H1 (cell line): ENCODE measurements around the gene BSG. TPM values are rescaled to one million over a fixed set of nuclear protein-coding genes. Genes with fewer than 3 reads are reported as not detected.

Experiments used
- SRF ChIP-seq: IDR thresholded peaks from 2 replicates; pipeline ENCODE4 v1.6.1; 2011; ENCODE audit warnings: mild to moderate bottlenecking, low read depth, low read length, moderate library complexity
- polyA plus RNA-seq, 7 experiments: library from polyadenylated mRNA; depleted of rRNA in 3 of 7; stranded (reverse) in 5 of 7; unstranded in 2 of 7; fragments of >200 nt in 5 of 7; fragments of 200-250 nt in 2 of 7; gene quantifications; 1 replicate in 5 of 7; 2 replicates in 1 of 7; 4 replicates in 1 of 7; pipeline versions ENCODE4 v1.2.1 to v1.2.3, GENCODE V29; 2011 to 2013; ENCODE audit warnings: missing spikeins in 2 of 7, mixed read lengths in 2 of 7
- total RNA-seq: library from RNA; stranded (reverse); fragmentation: NEBNext Ultra II Directional; extraction: Animal tissue kit (Norgen Biotek cat#: 25700); gene quantifications from 2 replicates; pipeline ENCODE4 v1.2.1, GENCODE V29; 2021
- TF ChIP-seq, protein P1 (sequence below): fragments of 300-600 bp; sonication (generic); IDR thresholded peaks from 2 replicates; pipeline ENCODE4 v1.7.1; 2012; ENCODE audit warnings: low read length, moderate library complexity, mild to moderate bottlenecking, inconsistent platforms; ENCODE audit not compliant: insufficient replicate concordance

Gene BSG
- total and polyA plus RNA-seq, 2 of the 8 experiments (the other 6 are each of a cell fraction or from before 2014, with no cell fraction given), result 726 to 1,055 TPM

DNA sequence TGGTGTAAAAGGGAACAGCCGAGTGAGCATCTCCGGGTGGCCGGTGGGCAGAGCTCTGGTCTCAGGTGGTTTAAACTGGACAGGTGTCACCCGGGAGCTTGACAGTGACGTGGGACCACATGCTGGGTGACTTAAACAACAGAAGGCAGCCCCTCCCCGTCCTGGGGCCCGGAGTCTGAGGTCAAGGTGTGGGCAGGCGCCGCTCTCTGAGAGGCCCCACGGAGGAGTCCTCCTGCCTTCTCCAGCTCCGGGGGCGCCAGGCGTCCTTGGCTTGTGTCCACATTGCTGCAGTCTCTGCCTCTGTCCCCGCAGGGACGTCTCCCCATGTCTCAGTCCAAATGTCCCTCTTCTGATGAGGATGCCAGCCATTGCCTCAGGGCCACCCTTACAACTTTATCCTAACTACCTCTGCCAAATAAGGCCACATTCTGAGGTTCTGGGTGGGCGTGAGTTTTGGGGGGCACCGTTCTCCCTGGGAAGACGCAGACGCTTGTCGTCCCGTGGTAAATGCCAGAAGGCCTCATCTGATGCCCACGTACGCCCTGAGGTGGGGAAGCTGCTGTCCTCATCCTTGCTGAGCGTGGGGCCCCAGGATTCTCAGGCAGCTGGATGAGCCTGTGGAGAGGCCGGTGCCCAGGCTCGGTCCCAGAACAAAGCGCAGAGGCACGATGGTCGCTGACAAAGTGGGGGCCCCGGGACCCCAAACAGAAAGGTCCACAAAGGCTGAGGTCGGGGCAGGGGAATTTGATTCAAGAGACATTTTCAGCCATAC lies 15.6 kb upstream of the BSG start (continued):
- TF ChIP-seq, protein P1, sequence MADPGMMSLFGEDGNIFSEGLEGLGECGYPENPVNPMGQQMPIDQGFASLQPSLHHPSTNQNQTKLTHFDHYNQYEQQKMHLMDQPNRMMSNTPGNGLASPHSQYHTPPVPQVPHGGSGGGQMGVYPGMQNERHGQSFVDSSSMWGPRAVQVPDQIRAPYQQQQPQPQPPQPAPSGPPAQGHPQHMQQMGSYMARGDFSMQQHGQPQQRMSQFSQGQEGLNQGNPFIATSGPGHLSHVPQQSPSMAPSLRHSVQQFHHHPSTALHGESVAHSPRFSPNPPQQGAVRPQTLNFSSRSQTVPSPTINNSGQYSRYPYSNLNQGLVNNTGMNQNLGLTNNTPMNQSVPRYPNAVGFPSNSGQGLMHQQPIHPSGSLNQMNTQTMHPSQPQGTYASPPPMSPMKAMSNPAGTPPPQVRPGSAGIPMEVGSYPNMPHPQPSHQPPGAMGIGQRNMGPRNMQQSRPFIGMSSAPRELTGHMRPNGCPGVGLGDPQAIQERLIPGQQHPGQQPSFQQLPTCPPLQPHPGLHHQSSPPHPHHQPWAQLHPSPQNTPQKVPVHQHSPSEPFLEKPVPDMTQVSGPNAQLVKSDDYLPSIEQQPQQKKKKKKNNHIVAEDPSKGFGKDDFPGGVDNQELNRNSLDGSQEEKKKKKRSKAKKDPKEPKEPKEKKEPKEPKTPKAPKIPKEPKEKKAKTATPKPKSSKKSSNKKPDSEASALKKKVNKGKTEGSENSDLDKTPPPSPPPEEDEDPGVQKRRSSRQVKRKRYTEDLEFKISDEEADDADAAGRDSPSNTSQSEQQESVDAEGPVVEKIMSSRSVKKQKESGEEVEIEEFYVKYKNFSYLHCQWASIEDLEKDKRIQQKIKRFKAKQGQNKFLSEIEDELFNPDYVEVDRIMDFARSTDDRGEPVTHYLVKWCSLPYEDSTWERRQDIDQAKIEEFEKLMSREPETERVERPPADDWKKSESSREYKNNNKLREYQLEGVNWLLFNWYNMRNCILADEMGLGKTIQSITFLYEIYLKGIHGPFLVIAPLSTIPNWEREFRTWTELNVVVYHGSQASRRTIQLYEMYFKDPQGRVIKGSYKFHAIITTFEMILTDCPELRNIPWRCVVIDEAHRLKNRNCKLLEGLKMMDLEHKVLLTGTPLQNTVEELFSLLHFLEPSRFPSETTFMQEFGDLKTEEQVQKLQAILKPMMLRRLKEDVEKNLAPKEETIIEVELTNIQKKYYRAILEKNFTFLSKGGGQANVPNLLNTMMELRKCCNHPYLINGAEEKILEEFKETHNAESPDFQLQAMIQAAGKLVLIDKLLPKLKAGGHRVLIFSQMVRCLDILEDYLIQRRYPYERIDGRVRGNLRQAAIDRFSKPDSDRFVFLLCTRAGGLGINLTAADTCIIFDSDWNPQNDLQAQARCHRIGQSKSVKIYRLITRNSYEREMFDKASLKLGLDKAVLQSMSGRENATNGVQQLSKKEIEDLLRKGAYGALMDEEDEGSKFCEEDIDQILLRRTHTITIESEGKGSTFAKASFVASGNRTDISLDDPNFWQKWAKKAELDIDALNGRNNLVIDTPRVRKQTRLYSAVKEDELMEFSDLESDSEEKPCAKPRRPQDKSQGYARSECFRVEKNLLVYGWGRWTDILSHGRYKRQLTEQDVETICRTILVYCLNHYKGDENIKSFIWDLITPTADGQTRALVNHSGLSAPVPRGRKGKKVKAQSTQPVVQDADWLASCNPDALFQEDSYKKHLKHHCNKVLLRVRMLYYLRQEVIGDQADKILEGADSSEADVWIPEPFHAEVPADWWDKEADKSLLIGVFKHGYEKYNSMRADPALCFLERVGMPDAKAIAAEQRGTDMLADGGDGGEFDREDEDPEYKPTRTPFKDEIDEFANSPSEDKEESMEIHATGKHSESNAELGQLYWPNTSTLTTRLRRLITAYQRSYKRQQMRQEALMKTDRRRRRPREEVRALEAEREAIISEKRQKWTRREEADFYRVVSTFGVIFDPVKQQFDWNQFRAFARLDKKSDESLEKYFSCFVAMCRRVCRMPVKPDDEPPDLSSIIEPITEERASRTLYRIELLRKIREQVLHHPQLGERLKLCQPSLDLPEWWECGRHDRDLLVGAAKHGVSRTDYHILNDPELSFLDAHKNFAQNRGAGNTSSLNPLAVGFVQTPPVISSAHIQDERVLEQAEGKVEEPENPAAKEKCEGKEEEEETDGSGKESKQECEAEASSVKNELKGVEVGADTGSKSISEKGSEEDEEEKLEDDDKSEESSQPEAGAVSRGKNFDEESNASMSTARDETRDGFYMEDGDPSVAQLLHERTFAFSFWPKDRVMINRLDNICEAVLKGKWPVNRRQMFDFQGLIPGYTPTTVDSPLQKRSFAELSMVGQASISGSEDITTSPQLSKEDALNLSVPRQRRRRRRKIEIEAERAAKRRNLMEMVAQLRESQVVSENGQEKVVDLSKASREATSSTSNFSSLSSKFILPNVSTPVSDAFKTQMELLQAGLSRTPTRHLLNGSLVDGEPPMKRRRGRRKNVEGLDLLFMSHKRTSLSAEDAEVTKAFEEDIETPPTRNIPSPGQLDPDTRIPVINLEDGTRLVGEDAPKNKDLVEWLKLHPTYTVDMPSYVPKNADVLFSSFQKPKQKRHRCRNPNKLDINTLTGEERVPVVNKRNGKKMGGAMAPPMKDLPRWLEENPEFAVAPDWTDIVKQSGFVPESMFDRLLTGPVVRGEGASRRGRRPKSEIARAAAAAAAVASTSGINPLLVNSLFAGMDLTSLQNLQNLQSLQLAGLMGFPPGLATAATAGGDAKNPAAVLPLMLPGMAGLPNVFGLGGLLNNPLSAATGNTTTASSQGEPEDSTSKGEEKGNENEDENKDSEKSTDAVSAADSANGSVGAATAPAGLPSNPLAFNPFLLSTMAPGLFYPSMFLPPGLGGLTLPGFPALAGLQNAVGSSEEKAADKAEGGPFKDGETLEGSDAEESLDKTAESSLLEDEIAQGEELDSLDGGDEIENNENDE, result no peak
- no peak for TF ChIP-seq SRF
